ENCODE measurements around the gene RAB3IP.

RAB3IP gene

DNA sequence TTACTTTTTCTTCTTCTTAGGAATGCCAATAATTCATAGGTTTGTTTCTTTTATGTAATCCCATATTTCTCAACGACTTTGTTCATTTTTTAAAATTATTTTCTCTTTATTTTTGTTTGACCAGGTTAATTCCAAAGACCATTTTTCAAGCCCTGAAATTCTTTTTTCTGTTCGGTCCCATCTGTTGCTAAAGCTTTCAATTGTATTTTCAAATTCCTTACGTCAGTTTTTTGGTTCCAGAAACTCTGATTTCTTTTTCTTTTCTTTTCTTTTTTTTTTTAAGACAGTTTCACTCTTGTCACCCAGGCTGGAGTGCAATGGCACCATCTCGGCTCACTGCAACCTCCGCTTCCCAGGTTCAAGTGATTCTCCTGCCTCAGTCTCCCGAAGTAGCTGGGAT lies 27.6 kb downstream of the RAB3IP start:
- no peaks in the 10 kb centered on the region for H3K9me3 ChIP-seq (replicated peaks; ENCODE audit: insufficient read depth, low read length)
- no peak overlapping the region for H3K4me2 ChIP-seq (ENCODE audit: low read depth, low read length)
- no peak overlapping the region for H2AFZ ChIP-seq (ENCODE audit: low read length)
- H3F3A ChIP-seq (ENCODE audit: insufficient read depth, low read length), result no peaks in the 10 kb centered on the region
- no peaks in the 10 kb centered on the region for H3K9me2 ChIP-seq (replicated peaks; ENCODE audit: insufficient read depth, low read length)
- DNase-seq, result no peak
- 0 out of 2 replicates have a peak, but pooled peaks cover 3% of the 10 kb centered on the region for H4K20me1 ChIP-seq (ENCODE audit: insufficient read depth, low read length)
- TF ChIP-seq EZH2 (optimal IDR thresholded peaks at IDR 0.05; ENCODE audit: low read depth, low read length), result no peak
- TF ChIP-seq, protein P1, sequence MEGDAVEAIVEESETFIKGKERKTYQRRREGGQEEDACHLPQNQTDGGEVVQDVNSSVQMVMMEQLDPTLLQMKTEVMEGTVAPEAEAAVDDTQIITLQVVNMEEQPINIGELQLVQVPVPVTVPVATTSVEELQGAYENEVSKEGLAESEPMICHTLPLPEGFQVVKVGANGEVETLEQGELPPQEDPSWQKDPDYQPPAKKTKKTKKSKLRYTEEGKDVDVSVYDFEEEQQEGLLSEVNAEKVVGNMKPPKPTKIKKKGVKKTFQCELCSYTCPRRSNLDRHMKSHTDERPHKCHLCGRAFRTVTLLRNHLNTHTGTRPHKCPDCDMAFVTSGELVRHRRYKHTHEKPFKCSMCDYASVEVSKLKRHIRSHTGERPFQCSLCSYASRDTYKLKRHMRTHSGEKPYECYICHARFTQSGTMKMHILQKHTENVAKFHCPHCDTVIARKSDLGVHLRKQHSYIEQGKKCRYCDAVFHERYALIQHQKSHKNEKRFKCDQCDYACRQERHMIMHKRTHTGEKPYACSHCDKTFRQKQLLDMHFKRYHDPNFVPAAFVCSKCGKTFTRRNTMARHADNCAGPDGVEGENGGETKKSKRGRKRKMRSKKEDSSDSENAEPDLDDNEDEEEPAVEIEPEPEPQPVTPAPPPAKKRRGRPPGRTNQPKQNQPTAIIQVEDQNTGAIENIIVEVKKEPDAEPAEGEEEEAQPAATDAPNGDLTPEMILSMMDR (IDR thresholded peaks at IDR 0.05; ENCODE audit: low read length), result no peak
- no peak for TF ChIP-seq EZH2phosphoT487 (IDR thresholded peaks at IDR 0.05; ENCODE audit: low read length)
- no peak overlapping the region for H3K27ac ChIP-seq (ENCODE audit: low read length)
- no peaks in the 10 kb centered on the region for H3K27me3 ChIP-seq (replicated peaks; ENCODE audit: insufficient read depth, low read length)
- peaks cover 22% of the 10 kb centered on the region for H3K36me3 ChIP-seq (replicated peaks; ENCODE audit: insufficient read depth, low read length)
- H3K4me3 ChIP-seq (ENCODE audit: low read length), result no peak overlapping the region
- H3K4me1 ChIP-seq (ENCODE audit: low read length), result no peaks in the 10 kb centered on the region; the same call in 1 of the 2 replicates
- H3K79me2 ChIP-seq (ENCODE audit: low read length), result peaks cover 55% of the 10 kb centered on the region
- no peak overlapping the region for H3K9ac ChIP-seq (ENCODE audit: low read length)

DNA sequence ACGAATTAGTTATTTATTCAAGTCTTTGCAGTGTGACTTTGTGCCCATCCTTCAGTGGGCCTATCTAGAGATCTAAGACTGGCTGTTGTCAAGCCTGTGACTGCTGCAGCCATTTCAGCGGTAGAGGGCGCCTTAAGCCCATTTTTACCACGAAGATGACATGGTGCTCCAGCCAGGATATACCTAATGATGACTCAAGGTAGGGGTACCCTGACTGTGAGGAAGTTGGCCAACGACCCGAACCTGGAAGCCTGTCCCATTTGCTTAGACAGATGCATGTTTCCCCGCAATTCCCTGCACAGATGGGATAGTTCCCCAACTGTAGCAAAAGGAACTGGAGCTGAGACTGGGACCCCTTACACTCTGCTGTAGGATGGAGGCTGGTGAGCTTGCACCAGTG lies 41.3 kb downstream of the RAB3IP start:
- H2AFZ ChIP-seq (ENCODE audit: low read length), result no peak overlapping the region
- no peak overlapping the region for H3K4me2 ChIP-seq (ENCODE audit: low read depth, low read length)
- H3K4me1 ChIP-seq (ENCODE audit: low read length), result no peaks in the 10 kb centered on the region
- H3F3A ChIP-seq (ENCODE audit: insufficient read depth, low read length), result no peaks in the 10 kb centered on the region
- no peaks in the 10 kb centered on the region for H3K9me3 ChIP-seq (replicated peaks; ENCODE audit: insufficient read depth, low read length)
- H3K36me3 ChIP-seq (replicated peaks; ENCODE audit: insufficient read depth, low read length), result no peaks in the 10 kb centered on the region
- no peak overlapping the region for H3K27ac ChIP-seq (ENCODE audit: low read length)
- peaks cover 20% of the 10 kb centered on the region for H3K79me2 ChIP-seq (ENCODE audit: low read length)
- no peak for DNase-seq
- no peaks in the 10 kb centered on the region for H3K9me2 ChIP-seq (replicated peaks; ENCODE audit: insufficient read depth, low read length)
- no peak for TF ChIP-seq EZH2 (optimal IDR thresholded peaks at IDR 0.05; ENCODE audit: low read depth, low read length)
- TF ChIP-seq, protein P1 (IDR thresholded peaks at IDR 0.05; ENCODE audit: low read length), result peak; percentile 12; the same call in 1 of the 2 replicates
- H3K27me3 ChIP-seq (replicated peaks; ENCODE audit: insufficient read depth, low read length), result no peaks in the 10 kb centered on the region
- no peak overlapping the region for H3K4me3 ChIP-seq (ENCODE audit: low read length)
- no peaks in the 10 kb centered on the region for H4K20me1 ChIP-seq (ENCODE audit: insufficient read depth, low read length)
- H3K9ac ChIP-seq (ENCODE audit: low read length), result no peak overlapping the region

DNA sequence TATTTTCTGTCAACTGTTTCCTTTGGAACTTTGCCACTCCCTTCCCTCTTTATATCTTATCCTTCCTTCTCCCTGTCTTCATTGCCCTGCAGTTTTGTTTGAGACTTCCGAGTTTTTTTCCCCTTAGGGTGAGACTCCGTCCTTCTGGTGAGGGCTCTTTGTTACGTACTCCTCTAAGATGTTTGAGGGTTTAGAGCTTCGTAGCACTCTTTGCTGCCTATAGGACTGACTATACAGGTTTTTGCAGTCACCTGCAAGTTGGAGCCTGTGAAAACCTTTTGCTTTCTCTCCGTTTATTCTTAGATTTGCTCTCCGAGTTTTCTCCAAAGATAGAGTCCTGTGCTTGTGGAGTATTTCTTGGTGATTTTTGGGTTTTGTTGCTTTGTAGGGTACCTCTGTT lies 44.7 kb downstream of the RAB3IP start:
- no peak overlapping the region for H2AFZ ChIP-seq (ENCODE audit: low read length)
- H3F3A ChIP-seq (ENCODE audit: insufficient read depth, low read length), result no peaks in the 10 kb centered on the region
- H3K4me1 ChIP-seq (ENCODE audit: low read length), result no peaks in the 10 kb centered on the region
- H3K4me3 ChIP-seq (ENCODE audit: low read length), result no peak overlapping the region
- H3K9me2 ChIP-seq (replicated peaks; ENCODE audit: insufficient read depth, low read length), result no peaks in the 10 kb centered on the region
- no peak overlapping the region for H3K9ac ChIP-seq (ENCODE audit: low read length)
- TF ChIP-seq EZH2 (optimal IDR thresholded peaks at IDR 0.05; ENCODE audit: low read depth, low read length) (no peak), EZH2phosphoT487 (IDR thresholded peaks at IDR 0.05; ENCODE audit: low read length) (no peak)
- TF ChIP-seq, protein P1 (IDR thresholded peaks at IDR 0.05; ENCODE audit: low read length), result no peak
- H3K27ac ChIP-seq (ENCODE audit: low read length), result no peak overlapping the region
- H3K36me3 ChIP-seq (replicated peaks; ENCODE audit: insufficient read depth, low read length), result peaks cover 2% of the 10 kb centered on the region; the same call in 1 of the 2 replicates
- no peak for DNase-seq
- no peaks in the 10 kb centered on the region for H3K9me3 ChIP-seq (replicated peaks; ENCODE audit: insufficient read depth, low read length)
- no peaks in the 10 kb centered on the region for H3K27me3 ChIP-seq (replicated peaks; ENCODE audit: insufficient read depth, low read length)
- H4K20me1 ChIP-seq (ENCODE audit: insufficient read depth, low read length), result no peaks in the 10 kb centered on the region
- H3K4me2 ChIP-seq (ENCODE audit: low read depth, low read length), result no peak overlapping the region
- peaks cover 20% of the 10 kb centered on the region for H3K79me2 ChIP-seq (ENCODE audit: low read length)

All from MM.1S (cell line).